ENCODE results near the gene ALLC. TPM values are rescaled to one million over a fixed set of nuclear protein-coding genes. Genes with fewer than 3 reads are reported as not detected.

Gene ALLC
- total and polyA plus RNA-seq, 10 of the 15 experiments (the other 5 are each of a cell fraction or from before 2014, with no cell fraction given) = 0.05 TPM; not detected in 9

GRCh38 chr2:3617198-3617890 lies 40.7 kb upstream of the ALLC start (continued):
- TF ChIP-seq BACH1 (IDR thresholded peaks at IDR 0.05; ENCODE audit: borderline replicate concordance) (no peak), IKZF2 (IDR thresholded peaks at IDR 0.05) (no peak), NFIC (IDR thresholded peaks at IDR 0.05; ENCODE audit: low read depth, low read length) (no peak), NR2C1 (IDR thresholded peaks at IDR 0.05) (no peak), ZNF384 (IDR thresholded peaks at IDR 0.05; ENCODE audit: borderline replicate concordance, low read depth, low read length) (no peak), BRCA1 (IDR thresholded peaks at IDR 0.05; ENCODE audit: low read depth, low read length) (no peak), PAX5 (IDR thresholded peaks at IDR 0.05; ENCODE audit: borderline replicate concordance, low read depth, low read length) (no peak), BCL3 (IDR thresholded peaks at IDR 0.05; ENCODE audit: borderline replicate concordance, insufficient read depth, low read depth, low read length, poor library complexity, severe bottlenecking) (no peak), BHLHE40 (IDR thresholded peaks at IDR 0.05; ENCODE audit: borderline replicate concordance in 1 of 2, low read depth in 2 of 2, low read length in 1 of 2) (no peak)
- TF ChIP-seq, protein P1, sequence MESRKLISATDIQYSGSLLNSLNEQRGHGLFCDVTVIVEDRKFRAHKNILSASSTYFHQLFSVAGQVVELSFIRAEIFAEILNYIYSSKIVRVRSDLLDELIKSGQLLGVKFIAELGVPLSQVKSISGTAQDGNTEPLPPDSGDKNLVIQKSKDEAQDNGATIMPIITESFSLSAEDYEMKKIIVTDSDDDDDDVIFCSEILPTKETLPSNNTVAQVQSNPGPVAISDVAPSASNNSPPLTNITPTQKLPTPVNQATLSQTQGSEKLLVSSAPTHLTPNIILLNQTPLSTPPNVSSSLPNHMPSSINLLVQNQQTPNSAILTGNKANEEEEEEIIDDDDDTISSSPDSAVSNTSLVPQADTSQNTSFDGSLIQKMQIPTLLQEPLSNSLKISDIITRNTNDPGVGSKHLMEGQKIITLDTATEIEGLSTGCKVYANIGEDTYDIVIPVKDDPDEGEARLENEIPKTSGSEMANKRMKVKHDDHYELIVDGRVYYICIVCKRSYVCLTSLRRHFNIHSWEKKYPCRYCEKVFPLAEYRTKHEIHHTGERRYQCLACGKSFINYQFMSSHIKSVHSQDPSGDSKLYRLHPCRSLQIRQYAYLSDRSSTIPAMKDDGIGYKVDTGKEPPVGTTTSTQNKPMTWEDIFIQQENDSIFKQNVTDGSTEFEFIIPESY (IDR thresholded peaks at IDR 0.05) = no peak

All from GM12878 (cell line).